ENCODE results near the gene GP1BB. TPM values are rescaled to one million over a fixed set of nuclear protein-coding genes. Genes with fewer than 3 reads are reported as not detected.
A peak's percentile ranks its signal among the peaks of the same experiment; 100 is the strongest.

Gene GP1BB
- total RNA-seq, 2 experiments from 2014 or later = not detected

GRCh38 chr22:19730198-19730597 lies 6.9 kb downstream of the GP1BB start:
- Mint-ChIP-seq H3K4me3 (no peak overlapping the region), H3K4me1 (peaks cover 3% of the 10 kb centered on the region), H3K27ac (no peak overlapping the region), H3K27me3 (peaks cover 3% of the 10 kb centered on the region), H3K9me3 (no peaks in the 10 kb centered on the region), H3K36me3 (ENCODE audit: low read depth) (no peaks in the 10 kb centered on the region)
- no peak for DNase-seq
- ChIA-PET CTCF (interaction anchor here (0.6 to 2.8 kb wide), 28 partner anchors 8 to 371 kb away, joined by 3 to 27 read pairs (median 4); partner anchors contain the start of genes COMT and TXNRD2), POLR2A (no interaction called here)

GRCh38 chr22:19730655-19731360 lies 7.5 kb downstream of the GP1BB start:
- ChIA-PET POLR2A (no interaction called here), CTCF (interaction anchor here (0.6 to 2.8 kb wide), 31 partner anchors 9 to 370 kb away, joined by 3 to 27 read pairs (median 4); partner anchors contain the start of genes COMT and TXNRD2)
- peak overlapping the region; percentile 71 for H3K4me3 Mint-ChIP-seq
- no peaks in the 10 kb centered on the region for H3K36me3 Mint-ChIP-seq (ENCODE audit: low read depth)
- H3K27me3 Mint-ChIP-seq = no peaks in the 10 kb centered on the region
- H3K9me3 Mint-ChIP-seq = no peaks in the 10 kb centered on the region
- H3K4me1 Mint-ChIP-seq = peaks cover 3% of the 10 kb centered on the region
- peak overlapping the region; percentile 78 for H3K27ac Mint-ChIP-seq
- peak; percentile 85 for DNase-seq

- ChIA-PET POLR2A (no interaction called here), CTCF (interaction anchor here (1.1 to 2.8 kb wide), 15 partner anchors 11 to 187 kb away, joined by 3 to 27 read pairs (median 5); no protein-coding TSS in a partner anchor)
- Mint-ChIP-seq H3K27me3 (no peaks in the 10 kb centered on the region), H3K4me3 (no peak overlapping the region), H3K4me1 (peaks cover 3% of the 10 kb centered on the region), H3K9me3 (no peaks in the 10 kb centered on the region), H3K36me3 (ENCODE audit: low read depth) (no peaks in the 10 kb centered on the region), H3K27ac (no peak overlapping the region)
- no peak for DNase-seq
Measured at GRCh38 chr22:19731361-19732135, 8.2 kb downstream of the GP1BB start.

- Mint-ChIP-seq H3K9me3 (no peaks in the 10 kb centered on the region), H3K4me3 (no peak overlapping the region), H3K27ac (no peak overlapping the region), H3K36me3 (ENCODE audit: low read depth) (no peaks in the 10 kb centered on the region), H3K27me3 (no peaks in the 10 kb centered on the region), H3K4me1 (peaks cover 3% of the 10 kb centered on the region)
- POLR2A ChIA-PET = no interaction called here
- DNase-seq = no peak
- CTCF ChIA-PET = interaction anchor here (2.8 kb wide), 1 partner anchor 178 kb away, joined by 27 read pairs; no protein-coding TSS in a partner anchor
Measured at GRCh38 chr22:19732403-19733113, 9.2 kb downstream of the GP1BB start.

- POLR2A ChIA-PET = no interaction called here
Measured at GRCh38 chr22:19733755-19734154, 10.4 kb downstream of the GP1BB start.

GRCh38 chr22:19734163-19734562 lies 10.8 kb downstream of the GP1BB start:
- no peaks in the 10 kb centered on the region for H3K9me3 Mint-ChIP-seq
- no peaks in the 10 kb centered on the region for H3K36me3 Mint-ChIP-seq (ENCODE audit: low read depth)
- H3K27me3 Mint-ChIP-seq = no peaks in the 10 kb centered on the region
- H3K4me3 Mint-ChIP-seq = no peak overlapping the region
- H3K27ac Mint-ChIP-seq = no peak overlapping the region
- ChIA-PET POLR2A (no interaction called here), CTCF (no interaction called here)
- DNase-seq = no peak
- H3K4me1 Mint-ChIP-seq = peaks cover 3% of the 10 kb centered on the region

More at GRCh38 chr22:19733755-19734154, 10.4 kb downstream of the GP1BB start:
- no peak for DNase-seq
- Mint-ChIP-seq H3K4me1 (peaks cover 3% of the 10 kb centered on the region), H3K4me3 (no peak overlapping the region), H3K27ac (no peak overlapping the region), H3K36me3 (ENCODE audit: low read depth) (no peaks in the 10 kb centered on the region), H3K27me3 (no peaks in the 10 kb centered on the region), H3K9me3 (no peaks in the 10 kb centered on the region)
- CTCF ChIA-PET = no interaction called here

GRCh38 chr22:19734837-19735382 lies 11.6 kb downstream of the GP1BB start:
- no peaks in the 10 kb centered on the region for H3K27me3 Mint-ChIP-seq
- CTCF ChIA-PET = no interaction called here

GRCh38 chr22:19735665-19736510 lies 12.5 kb downstream of the GP1BB start:
- H3K27ac Mint-ChIP-seq = no peak overlapping the region
- H3K4me3 Mint-ChIP-seq = no peak overlapping the region
- no peaks in the 10 kb centered on the region for H3K9me3 Mint-ChIP-seq
- CTCF ChIA-PET = no interaction called here
- POLR2A ChIA-PET = no interaction called here
- no peak for DNase-seq
- H3K4me1 Mint-ChIP-seq = no peaks in the 10 kb centered on the region
- no peaks in the 10 kb centered on the region for H3K27me3 Mint-ChIP-seq
- no peaks in the 10 kb centered on the region for H3K36me3 Mint-ChIP-seq (ENCODE audit: low read depth)

More at GRCh38 chr22:19734837-19735382, 11.6 kb downstream of the GP1BB start:
- Mint-ChIP-seq H3K4me1 (peaks cover 3% of the 10 kb centered on the region), H3K4me3 (no peak overlapping the region), H3K27ac (no peak overlapping the region), H3K9me3 (no peaks in the 10 kb centered on the region), H3K36me3 (ENCODE audit: low read depth) (no peaks in the 10 kb centered on the region)
- DNase-seq = no peak
- POLR2A ChIA-PET = interaction anchor here (0.5 kb wide), 1 partner anchor 588 kb away, joined by 3 read pairs; no protein-coding TSS in a partner anchor

GRCh38 chr22:19737846-19738663 lies 14.7 kb downstream of the GP1BB start:
- ChIA-PET POLR2A (no interaction called here), CTCF (no interaction called here)
- Mint-ChIP-seq H3K4me1 (no peaks in the 10 kb centered on the region), H3K36me3 (ENCODE audit: low read depth) (no peaks in the 10 kb centered on the region), H3K4me3 (no peak overlapping the region), H3K27me3 (no peaks in the 10 kb centered on the region), H3K27ac (no peak overlapping the region), H3K9me3 (no peaks in the 10 kb centered on the region)
- DNase-seq = no peak

GRCh38 chr22:19738664-19739447 lies 15.5 kb downstream of the GP1BB start:
- Mint-ChIP-seq H3K27me3 (no peaks in the 10 kb centered on the region), H3K9me3 (no peaks in the 10 kb centered on the region), H3K27ac (no peak overlapping the region), H3K36me3 (ENCODE audit: low read depth) (no peaks in the 10 kb centered on the region), H3K4me3 (no peak overlapping the region), H3K4me1 (no peaks in the 10 kb centered on the region)
- ChIA-PET POLR2A (no interaction called here), CTCF (no interaction called here)
- no peak for DNase-seq

- DNase-seq = no peak
- no peaks in the 10 kb centered on the region for H3K4me1 Mint-ChIP-seq
- H3K9me3 Mint-ChIP-seq = no peaks in the 10 kb centered on the region
- no peaks in the 10 kb centered on the region for H3K36me3 Mint-ChIP-seq (ENCODE audit: low read depth)
- no peaks in the 10 kb centered on the region for H3K27me3 Mint-ChIP-seq
- CTCF ChIA-PET = no interaction called here
- POLR2A ChIA-PET = no interaction called here
- no peak overlapping the region for H3K4me3 Mint-ChIP-seq
- no peak overlapping the region for H3K27ac Mint-ChIP-seq
Measured at GRCh38 chr22:19739448-19739895, 16.1 kb downstream of the GP1BB start.
